Osteocyte (in vitro differentiated cells): ENCODE results near the gene PRR35. TPM values are rescaled to one million over a fixed set of nuclear protein-coding genes. Genes with fewer than 3 reads are reported as not detected.

ENCODE experiments used
- DNase-seq: peaks from one replicate; pipeline ENCODE4 v3.0.0; 2021; ENCODE audit warnings: mixed read lengths; ENCODE audit not compliant: unreplicated experiment; ENCODE audit errors: extremely low spot score
- H3K27ac Mint-ChIP-seq: one replicate; pipeline ENCODE4 v1.8.0; 2021; ENCODE audit warnings: mild to moderate bottlenecking, mixed read lengths; ENCODE audit not compliant: unreplicated experiment
- H3K27me3 Mint-ChIP-seq: one replicate; pipeline ENCODE4 v1.8.0; 2021; ENCODE audit warnings: mixed read lengths; ENCODE audit not compliant: unreplicated experiment
- H3K36me3 Mint-ChIP-seq: one replicate; pipeline ENCODE4 v1.8.0; 2021; ENCODE audit warnings: mixed read lengths; ENCODE audit not compliant: unreplicated experiment
- H3K4me1 Mint-ChIP-seq: one replicate; pipeline ENCODE4 v1.8.0; 2021; ENCODE audit warnings: mixed read lengths; ENCODE audit not compliant: unreplicated experiment
- H3K4me3 Mint-ChIP-seq: one replicate; pipeline ENCODE4 v1.8.0; 2021; ENCODE audit warnings: mild to moderate bottlenecking, moderate library complexity, mixed read lengths; ENCODE audit not compliant: unreplicated experiment
- H3K9me3 Mint-ChIP-seq: one replicate; pipeline ENCODE4 v1.8.0; 2021; ENCODE audit warnings: mixed read lengths; ENCODE audit not compliant: unreplicated experiment
- CTCF ChIP-seq: fragments of 200-600 bp; sonication (generic); IDR thresholded peaks from 2 replicates; pipeline ENCODE4 v1.5.0; 2021; ENCODE audit warnings: antibody characterized with exemption, mild to moderate bottlenecking, moderate library complexity
- total RNA-seq: library from RNA; stranded (reverse); gene quantifications from 2 replicates; pipeline ENCODE4 v1.2.1, GENCODE V29; 2021

Gene PRR35
- total RNA-seq, 1 donor from 2014 or later = not detected

GRCh38 chr16:521381-522210, 38.6 kb upstream of the PRR35 start:
- Mint-ChIP-seq H3K4me1 (peaks cover 22% of the 10 kb centered on the region), H3K27ac (no peak overlapping the region), H3K27me3 (no peaks in the 10 kb centered on the region), H3K4me3 (no peak overlapping the region), H3K36me3 (peaks cover 11% of the 10 kb centered on the region), H3K9me3 (no peaks in the 10 kb centered on the region)
- no peak for DNase-seq
- no peak for TF ChIP-seq CTCF

DNA sequence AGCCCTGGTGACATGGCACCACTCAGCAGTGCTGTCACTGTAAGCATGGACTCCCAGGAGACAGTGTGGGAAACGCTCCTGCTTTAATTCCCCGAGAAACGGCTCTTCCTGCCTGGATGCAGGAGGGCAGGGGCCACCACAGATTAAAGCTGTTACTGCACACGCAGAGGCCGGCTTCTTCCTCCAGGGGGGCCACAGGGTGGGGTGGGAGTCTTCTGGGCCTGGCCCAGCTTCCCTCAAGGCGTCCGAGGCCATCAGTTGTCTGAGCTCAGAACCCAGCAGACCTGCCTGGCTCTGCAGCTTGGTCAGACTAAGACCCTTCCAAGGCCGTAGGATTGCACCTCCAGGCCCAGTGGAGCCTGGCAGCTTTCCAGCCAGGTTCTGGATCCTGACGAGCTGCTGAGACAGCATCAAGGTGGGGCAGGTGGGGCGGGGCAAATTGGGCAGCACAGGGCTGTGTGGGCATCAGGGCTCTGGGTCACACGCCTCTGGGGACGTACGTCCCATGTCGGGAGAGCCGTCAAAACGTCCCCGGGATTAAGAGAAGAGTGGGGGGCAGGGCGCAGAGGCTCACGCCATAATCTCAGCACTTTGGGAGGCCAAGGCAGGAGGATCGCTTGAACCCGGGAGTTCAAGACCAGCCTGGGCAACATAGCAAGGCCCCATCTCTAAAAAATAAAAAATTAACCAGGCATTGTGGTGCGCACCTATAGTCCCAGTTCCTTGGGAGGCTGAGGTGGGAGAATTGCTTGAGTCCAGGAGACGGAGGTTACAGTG, 37.7 kb upstream of the PRR35 start:
- no peak for TF ChIP-seq CTCF
- no peak for DNase-seq
- H3K4me1 Mint-ChIP-seq = peaks cover 23% of the 10 kb centered on the region
- no peaks in the 10 kb centered on the region for H3K27me3 Mint-ChIP-seq
- H3K27ac Mint-ChIP-seq = no peak overlapping the region
- peaks cover 11% of the 10 kb centered on the region for H3K36me3 Mint-ChIP-seq
- H3K9me3 Mint-ChIP-seq = no peaks in the 10 kb centered on the region
- H3K4me3 Mint-ChIP-seq = no peak overlapping the region

DNA sequence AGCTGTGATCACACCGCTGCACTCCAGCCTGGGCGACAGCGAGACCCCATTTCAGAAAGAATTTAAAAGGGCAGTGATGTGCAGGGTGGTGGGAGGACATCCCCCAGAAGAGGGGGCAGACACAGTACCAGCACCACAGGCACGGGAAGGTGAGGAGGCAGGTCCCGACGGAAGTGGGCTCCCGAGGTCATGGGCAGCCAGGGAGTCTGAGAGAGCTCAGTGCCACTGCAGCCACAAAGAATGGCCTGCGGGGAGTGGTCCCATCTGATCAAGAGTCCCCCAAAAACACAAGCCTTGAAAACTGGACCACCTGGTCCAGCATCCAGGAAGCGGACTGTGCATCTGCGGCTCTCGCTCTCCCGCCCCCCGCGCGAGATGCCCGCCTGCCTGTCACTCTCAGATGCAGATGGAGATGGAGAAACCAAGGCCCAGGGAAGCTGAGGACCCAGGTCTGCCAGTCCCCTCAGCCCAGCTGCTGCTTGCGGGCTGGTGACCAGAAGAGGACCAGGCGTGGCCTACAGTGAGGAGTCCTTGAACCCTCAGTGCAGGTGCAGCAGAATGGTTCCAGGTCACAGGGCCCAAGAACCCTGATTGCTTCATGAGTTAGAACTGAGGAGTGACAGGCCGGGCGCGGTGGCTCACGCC, 37.0 kb upstream of the PRR35 start:
- Mint-ChIP-seq H3K4me1 (peaks cover 23% of the 10 kb centered on the region), H3K9me3 (no peaks in the 10 kb centered on the region), H3K27ac (no peak overlapping the region), H3K4me3 (no peak overlapping the region), H3K27me3 (no peaks in the 10 kb centered on the region), H3K36me3 (peaks cover 11% of the 10 kb centered on the region)
- no peak for DNase-seq
- TF ChIP-seq CTCF = no peak

- Mint-ChIP-seq H3K27ac (peak overlapping the region; percentile 27), H3K36me3 (peaks cover 10% of the 10 kb centered on the region), H3K27me3 (no peaks in the 10 kb centered on the region), H3K4me1 (peaks cover 35% of the 10 kb centered on the region), H3K9me3 (no peaks in the 10 kb centered on the region), H3K4me3 (no peak overlapping the region)
- no peak for DNase-seq
- TF ChIP-seq CTCF = no peak
Observed at GRCh38 chr16:524274-525040, 35.7 kb upstream of the PRR35 start.
